ENCODE data around the gene ADGRG1.

Gene ADGRG1

GRCh38 chr16:57664662-57665025 is 36.2 kb downstream of the ADGRG1 start:
- no peak for TF ChIP-seq CTCF (conservative IDR thresholded peaks at IDR 0.05)

GRCh38 chr16:57665541-57665940 is 37.1 kb downstream of the ADGRG1 start:
- TF ChIP-seq CTCF (conservative IDR thresholded peaks at IDR 0.05): no peak
- no peak overlapping the region for H3K27ac ChIP-seq

More at GRCh38 chr16:57664662-57665025, 36.2 kb downstream of the ADGRG1 start:
- no peak overlapping the region for H3K27ac ChIP-seq

GRCh38 chr16:57666353-57667047 is 38.1 kb downstream of the ADGRG1 start:
- TF ChIP-seq CTCF (conservative IDR thresholded peaks at IDR 0.05): no peak
- H3K27ac ChIP-seq: no peak overlapping the region

GRCh38 chr16:57667048-57667525 is 38.7 kb downstream of the ADGRG1 start:
- no peak for TF ChIP-seq CTCF (conservative IDR thresholded peaks at IDR 0.05)
- H3K27ac ChIP-seq: no peak overlapping the region

- TF ChIP-seq CTCF (conservative IDR thresholded peaks at IDR 0.05): no peak
- no peak overlapping the region for H3K27ac ChIP-seq
These were observed 39.3 kb downstream of the ADGRG1 start for GRCh38 chr16:57667526-57668262.

GRCh38 chr16:57668263-57668571 is 39.8 kb downstream of the ADGRG1 start, which contains the start of gene ADGRG3:
TSS of gene ADGRG3 (plus strand) at chr16:57668306. CDS start at chr16:57668348, 42 bp downstream.
- no peak for TF ChIP-seq CTCF (conservative IDR thresholded peaks at IDR 0.05)
- no peak within 1 kb of the TSS for H3K27ac ChIP-seq

GRCh38 chr16:57668630-57669475 is 40.4 kb downstream of the ADGRG1 start:
- TF ChIP-seq CTCF (conservative IDR thresholded peaks at IDR 0.05): no peak
- no peak overlapping the region for H3K27ac ChIP-seq

Measured in VCaP (cell line).